ENCODE results near the gene TRIO.

GRCh38 chr5:14267991-14268708, 125.0 kb downstream of the TRIO start:
- TF ChIP-seq YY1 (IDR thresholded peaks at IDR 0.05; ENCODE audit: insufficient read depth, insufficient read length) (no peak), SUZ12 (IDR thresholded peaks at IDR 0.05; ENCODE audit: extremely low read depth, insufficient read depth, insufficient read length) (no peak)
